GM21447 (cell line): Measurements from ENCODE around the gene NME9.

Experiments
- ATAC-seq: cut with Tn5 transposase; IDR thresholded peaks from one replicate; pipeline ENCODE4 v1.9.1; 2021; ENCODE audit not compliant: unreplicated experiment

Gene NME9

GRCh38 chr3:138284957-138285477, 44.6 kb downstream of the NME9 start:
- ATAC-seq: no peak

GRCh38 chr3:138284079-138284478, 45.6 kb downstream of the NME9 start:
- no peak for ATAC-seq

- ATAC-seq: no peak
Observed at GRCh38 chr3:138282836-138283235, 46.8 kb downstream of the NME9 start.

GRCh38 chr3:138281561-138281960, 48.1 kb downstream of the NME9 start:
- ATAC-seq: no peak

GRCh38 chr3:138271189-138271794, 58.4 kb downstream of the NME9 start:
- no peak for ATAC-seq

- no peak for ATAC-seq
Observed at GRCh38 chr3:138270245-138270644, 59.4 kb downstream of the NME9 start.

GRCh38 chr3:138267083-138267482, 62.6 kb downstream of the NME9 start:
- no peak for ATAC-seq

GRCh38 chr3:138265745-138266144, 63.9 kb downstream of the NME9 start:
- no peak for ATAC-seq

- no peak for ATAC-seq
Observed at GRCh38 chr3:138263104-138263503, 66.5 kb downstream of the NME9 start.

- no peak for ATAC-seq
Observed at GRCh38 chr3:138260611-138261010, 69.0 kb downstream of the NME9 start.

GRCh38 chr3:138259126-138259525, 70.5 kb downstream of the NME9 start:
- no peak for ATAC-seq

- ATAC-seq: no peak
Observed at GRCh38 chr3:138257986-138258385, 71.7 kb downstream of the NME9 start.

- ATAC-seq: no peak
Observed at GRCh38 chr3:138256022-138256421, 73.6 kb downstream of the NME9 start.

GRCh38 chr3:138254216-138254615, 75.4 kb downstream of the NME9 start:
- no peak for ATAC-seq

- ATAC-seq: no peak
Observed at GRCh38 chr3:138253609-138254008, 76.0 kb downstream of the NME9 start.
